Pancreas (tissue), 10 donors: Measurements from ENCODE around the gene MYRF. TPM values are rescaled to one million over a fixed set of nuclear protein-coding genes. Genes with fewer than 3 reads are reported as not detected.
A peak's percentile ranks its signal among the peaks of the same experiment; 100 is the strongest.

Experiments
- ATAC-seq, 4 donors: fragments of 200-7000 bp; cut with Tn5 transposase; one replicate each; pipeline versions ENCODE4 v1.8.0 to v1.9.1; 2020; ENCODE audit warnings: mild to moderate bottlenecking in 4 of 4, moderate library complexity in 4 of 4
- DNase-seq, 6 donors: peaks; one replicate each; pipeline ENCODE4 v3.0.0-alpha.2; 2020
- FAIRE-seq: peaks from 2 replicates; lab custom pipeline; 2012; peaks lifted over from hg19 to GRCh38; lab: Jason Lieb, UNC
- H3K27ac ChIP-seq, 4 donors: fragments of 200-600 bp; sonication (generic); 1 replicate in 3 of 4; 2 replicates in 1 of 4; pipeline versions ENCODE4 v1.5.0 to v1.8.0; 2020
- H3K27me3 ChIP-seq, 4 donors: fragments of 200-600 bp; one replicate each; pipeline ENCODE4 v1.8.0; 2021
- H3K36me3 ChIP-seq, 3 donors: fragments of 200-600 bp; sonication (generic) in 1 of 3; one replicate each; pipeline versions ENCODE4 v1.5.0 to v1.8.0; 2020 to 2021
- H3K4me1 ChIP-seq, 3 donors: fragments of 200-600 bp; one replicate each; pipeline ENCODE4 v1.8.0; 2021
- H3K4me3 ChIP-seq, 4 donors: fragments of 200-600 bp; sonication (generic) in 2 of 4; one replicate each; pipeline versions ENCODE4 v1.5.0 to v1.8.0; 2020 to 2021
- H3K9me3 ChIP-seq, 4 donors: fragments of 200-600 bp; one replicate each; pipeline ENCODE4 v1.8.0; 2021
- CTCF ChIP-seq, 4 donors: fragments of 200-600 bp; sonication (generic) in 3 of 4; IDR thresholded peaks; one replicate each; pipeline versions ENCODE4 v1.5.0 to v1.8.0; 2021; ENCODE audit warnings: antibody characterized with exemption in 4 of 4
- WGBS, 2 donors: extraction: QIAGEN DNeasy Blood & Tissue Kit; methylation state at CpG; one replicate each; pipeline ENCODE4 v1.1.7; 2013; 5-methylcytosine and 5-hydroxymethylcytosine counted together
- intact Hi-C, 3 donors: fragments of 100-400 bp; cut with DNase I; formaldehyde crosslinking; loops; one replicate each; pipeline versions ENCODE4 v1.11.1 to v1.14.2; 2022
- polyA plus RNA-seq, 2 donors: library from polyadenylated mRNA; stranded (reverse); fragments of 200-250 nt; gene quantifications; one replicate each; pipeline ENCODE4 v1.2.3, GENCODE V29; 2013
- total RNA-seq, 6 donors: library from RNA; stranded (reverse); fragmentation: NEBNext Ultra II Directional in 4 of 6; extraction: Animal tissue kit (Norgen Biotek cat#: 25700) in 4 of 6; gene quantifications; one replicate each; pipeline versions ENCODE4 v1.2.1 to v1.2.4, GENCODE V29; 2021 to 2023
- donor health status: healthy with polysubstance abuse.
- donor health status: DM: no; HTN: no; CAD: no; lungs with moderate emphysema.
- donor health status: DM: no; HTN: no; CAD: no.
- donor health status: control.
- donor health status: control.
- donor health status: Bipolar disorder and iron deficiency.
- donor health status: DM: yes; HTN: yes; CAD: no.
- donor health status: DM: no; HTN: no; CAD: no.
- donor health status: DM: no; HTN: no; CAD: no.
- donor health status: DM: yes; HTN: yes; CAD: no.

Gene MYRF
- total and polyA plus RNA-seq, 8 donors, result 19.1 to 69.3 (median 30.2) TPM

DNA sequence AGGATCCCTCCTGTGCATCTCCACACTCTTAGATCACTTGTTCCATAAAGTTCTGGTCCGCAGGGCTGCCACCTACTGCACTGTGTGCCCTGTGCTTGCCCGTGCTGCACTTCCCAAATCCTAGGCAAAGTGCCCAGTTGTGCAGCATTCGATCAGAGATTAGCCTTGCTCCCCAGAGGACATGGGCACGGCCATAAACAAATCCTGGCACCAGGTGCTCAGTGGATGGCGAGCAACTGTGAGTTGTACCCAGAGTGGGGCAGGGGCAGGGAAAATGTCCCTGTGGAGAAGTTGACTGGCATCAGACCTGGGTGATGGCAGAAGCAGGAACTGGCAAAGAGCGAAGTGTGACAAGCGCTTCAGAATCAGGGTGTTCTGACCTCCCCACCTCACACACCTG, 80.3 kb downstream of the MYRF start:
- DNase-seq, result peak in 1 of 6 donors; percentile 38
- no peaks in the 10 kb centered on the region for H3K36me3 ChIP-seq
- H3K27ac ChIP-seq, result no peak overlapping the region
- TF ChIP-seq CTCF (IDR thresholded peaks at IDR 0.05), result no peak
- peaks cover 0 to 5% (median 2%) of the 10 kb centered on the region in 3 donors for H3K4me1 ChIP-seq
- no peak overlapping the region for H3K4me3 ChIP-seq
- no peaks in the 10 kb centered on the region for H3K9me3 ChIP-seq
- no peaks in the 10 kb centered on the region for H3K27me3 ChIP-seq
- no peak for ATAC-seq
- FAIRE-seq, result no peak
- intact Hi-C loops, result no loop called here
- 54 to 57% methylated on average over 7 of the region's 7 CpGs for WGBS, 2 donors

DNA sequence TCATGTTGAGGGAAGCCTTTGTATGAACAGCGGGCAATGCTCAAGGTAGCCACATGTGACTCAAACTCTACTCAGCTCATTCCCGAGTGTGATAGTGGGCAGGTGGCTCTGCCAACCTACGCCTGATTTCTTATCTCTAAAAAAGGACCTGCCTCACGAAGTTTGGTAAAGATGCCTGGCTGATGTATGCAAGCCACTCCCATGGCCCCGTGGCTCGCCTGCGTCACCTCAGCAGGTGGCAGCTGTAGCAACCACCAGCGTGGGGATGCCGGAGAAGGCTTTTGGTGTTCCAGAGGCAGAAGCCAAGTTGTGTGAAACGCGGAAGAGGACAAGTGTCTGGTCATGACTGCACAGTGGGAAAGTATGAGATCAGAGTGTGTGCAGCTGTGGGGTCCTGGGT, 81.0 kb downstream of the MYRF start:
- no peak for ATAC-seq
- no peak for TF ChIP-seq CTCF (IDR thresholded peaks at IDR 0.05)
- 78% methylated on average over 11 of the region's 11 CpGs for WGBS, 2 donors
- H3K36me3 ChIP-seq, result no peaks in the 10 kb centered on the region
- H3K4me1 ChIP-seq, result peaks cover 0 to 2% (median under 1%) of the 10 kb centered on the region in 3 donors
- H3K27ac ChIP-seq, result no peak overlapping the region
- no peak overlapping the region for H3K4me3 ChIP-seq
- H3K27me3 ChIP-seq, result no peaks in the 10 kb centered on the region
- DNase-seq, result peak in 2 of 6 donors; percentile 0 to 10
- FAIRE-seq, result no peak
- H3K9me3 ChIP-seq, result no peaks in the 10 kb centered on the region
- intact Hi-C loops, result no loop called here

DNA sequence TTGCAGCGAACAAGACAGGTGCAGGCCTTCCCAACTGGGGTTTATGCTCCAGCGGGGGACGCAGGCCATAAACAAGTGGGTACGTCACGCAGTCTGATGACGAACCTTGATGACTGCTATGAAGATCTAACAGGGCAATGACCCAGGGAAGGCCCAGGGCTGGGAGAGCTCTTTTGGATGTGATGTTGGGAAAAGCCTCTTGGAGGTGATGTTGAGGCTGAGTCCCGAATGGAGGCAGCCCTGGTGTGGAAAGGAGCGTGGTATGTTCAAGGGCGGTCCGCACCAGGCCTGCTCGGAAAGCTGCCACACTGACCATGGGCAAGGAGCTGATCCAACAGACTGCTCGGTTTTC, 81.5 kb downstream of the MYRF start:
- peak overlapping the region in 1 of 4 donors; percentile 4 for H3K27ac ChIP-seq
- TF ChIP-seq CTCF (IDR thresholded peaks at IDR 0.05), result no peak

DNA sequence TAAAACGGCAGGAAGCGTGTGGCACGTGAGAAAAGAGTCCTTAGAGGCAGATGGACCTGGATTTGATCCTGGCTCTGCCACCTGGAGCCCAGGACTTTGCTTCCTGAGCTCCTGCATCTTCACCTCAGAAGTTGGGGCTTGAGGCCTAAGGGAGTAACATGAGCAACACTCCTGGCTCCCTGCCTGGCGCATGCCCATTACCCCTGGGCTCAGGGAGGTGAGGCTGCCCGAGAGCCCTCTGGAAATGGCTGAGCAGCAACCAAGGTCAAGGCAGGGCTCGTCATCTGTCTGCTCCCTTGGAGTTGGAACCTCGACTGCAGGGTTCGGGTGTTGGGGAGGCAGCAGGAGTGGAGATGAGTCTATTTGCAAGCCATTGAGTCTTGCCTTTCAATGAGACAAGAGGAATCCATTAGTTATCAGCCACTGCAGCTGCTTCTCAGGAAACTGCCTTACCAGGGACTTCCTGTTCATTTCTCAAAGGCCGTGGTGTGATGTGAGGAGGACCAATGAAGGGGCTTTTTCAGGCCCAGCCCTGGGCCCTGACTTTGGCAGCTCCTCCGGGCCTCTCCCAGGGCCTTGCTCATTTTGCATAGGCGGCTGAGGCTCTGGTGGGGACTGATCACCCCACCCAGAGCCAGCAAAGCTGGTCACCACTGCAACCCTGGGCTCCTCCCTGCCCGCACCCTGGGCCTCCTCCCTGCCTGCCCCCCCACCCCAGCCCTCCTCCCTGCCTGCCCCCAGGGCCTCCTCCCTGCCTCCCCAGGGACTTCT, 82.0 kb downstream of the MYRF start:
- ATAC-seq (peak in 3 of 4 donors; percentile 53 to 63 (median 59)), FAIRE-seq (no peak), DNase-seq (no peak)
- 60 to 70% methylated on average over 11 to 12 of the region's 12 CpGs for WGBS, 2 donors
- intact Hi-C loops, result no loop called here
- peaks cover 0 to under 1% (median 0%) of the 10 kb centered on the region in 3 donors for H3K4me1 ChIP-seq
- TF ChIP-seq CTCF (IDR thresholded peaks at IDR 0.05), result no peak
- peak overlapping the region in 1 of 4 donors; percentile 4 for H3K27ac ChIP-seq
- no peak overlapping the region for H3K4me3 ChIP-seq
- H3K27me3 ChIP-seq, result no peaks in the 10 kb centered on the region
- H3K9me3 ChIP-seq, result no peaks in the 10 kb centered on the region
- no peaks in the 10 kb centered on the region for H3K36me3 ChIP-seq

More for the DNA sequence above, 81.5 kb downstream of the MYRF start:
- Histone ChIP-seq H3K4me3 (no peak overlapping the region), H3K9me3 (no peaks in the 10 kb centered on the region), H3K27me3 (no peaks in the 10 kb centered on the region), H3K4me1 (peaks cover 0 to 2% (median 0%) of the 10 kb centered on the region in 3 donors), H3K36me3 (no peaks in the 10 kb centered on the region)
- ATAC-seq, result no peak
- 93 to 95% methylated on average over 12 of the region's 12 CpGs for WGBS, 2 donors
- no peak for FAIRE-seq
- peak in 1 of 6 donors; percentile 13 for DNase-seq
- intact Hi-C loops, result no loop called here

DNA sequence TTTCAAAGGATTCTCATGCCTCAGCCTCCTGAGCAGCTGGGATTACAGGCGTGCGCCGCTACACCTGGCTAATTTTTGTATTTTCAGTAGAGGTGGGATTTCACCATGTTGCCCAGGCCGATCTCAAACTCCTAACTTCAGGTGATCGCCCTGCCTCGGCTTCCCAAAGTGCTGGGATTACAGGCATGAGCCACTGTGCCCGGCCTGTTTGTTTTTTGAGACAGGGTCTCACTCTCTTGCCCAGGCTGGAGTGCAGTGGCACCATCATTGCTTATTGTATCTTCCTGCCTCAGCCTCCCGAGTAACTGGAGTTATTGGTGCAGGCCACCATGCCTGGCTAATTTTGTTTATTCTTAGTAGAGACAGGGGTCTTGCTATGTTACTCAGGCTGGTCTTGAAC, 83.8 kb downstream of the MYRF start:
- H3K4me1 ChIP-seq, result no peaks in the 10 kb centered on the region
- no peak for ATAC-seq

More for the DNA sequence above, 83.8 kb downstream of the MYRF start:
- no peaks in the 10 kb centered on the region for H3K36me3 ChIP-seq
- FAIRE-seq (no peak), DNase-seq (no peak)
- H3K9me3 ChIP-seq, result no peaks in the 10 kb centered on the region
- no peaks in the 10 kb centered on the region for H3K27me3 ChIP-seq
- no peak for TF ChIP-seq CTCF (IDR thresholded peaks at IDR 0.05)
- no peak overlapping the region for H3K4me3 ChIP-seq
- 95% methylated on average over 8 of the region's 8 CpGs for WGBS, 2 donors
- H3K27ac ChIP-seq, result no peak overlapping the region
- intact Hi-C loops, result no loop called here
